SK-N-SH (cell line): Measurements from ENCODE around the gene EIF5A2. TPM values are rescaled to one million over a fixed set of nuclear protein-coding genes. Genes with fewer than 3 reads are reported as not detected.

Source experiments
- CTCF ChIA-PET: fragments of 300-600, 350-600 bp; formaldehyde crosslinking; extraction: SDS; loops from one replicate; lab custom pipeline; 2021; lab: Yijun Ruan, JAX
- POLR2A ChIA-PET: fragments of 350-600 bp; sonication (Branson Sonifier 250); formaldehyde crosslinking; extraction: SDS; loops from one replicate; lab custom pipeline; 2020; ENCODE audit warnings: antibody characterized with exemption, inconsistent platforms; lab: Yijun Ruan, JAX
- DNase-seq: peaks from one replicate; pipeline ENCODE4 v3.0.0; 2012
- H2AFZ ChIP-seq: fragments of 200-600 bp; sonication (generic); 2 replicates; pipeline ENCODE4 v1.8.1; 2016; ENCODE audit warnings: antibody characterized with exemption, mild to moderate bottlenecking, low read depth
- H3F3A ChIP-seq: fragments of 200-600 bp; sonication (generic); replicated peaks from 2 replicates; pipeline ENCODE3; 2016; ENCODE audit warnings: antibody characterized with exemption, mild to moderate bottlenecking; ENCODE audit not compliant: insufficient read depth
- H3K27ac ChIP-seq, 2 experiments: fragments of 200-500 bp in 1 of 2; fragments of 200-600 bp in 1 of 2; sonication (Bioruptor generic) in 1 of 2; sonication (generic), shearing (Covaris generic) in 1 of 2; 2 replicates each; pipeline versions ENCODE4 v1.5.1 to v1.6.1; 2014 to 2016; ENCODE audit warnings: low read depth in 2 of 2, inconsistent platforms in 1 of 2, low read length in 1 of 2, mild to moderate bottlenecking in 1 of 2, mixed read lengths in 1 of 2
- H3K27me3 ChIP-seq: fragments of 200-600 bp; sonication (generic), shearing (Covaris generic); 2 replicates; pipeline ENCODE4 v1.6.1; 2016; ENCODE audit warnings: mixed run types; ENCODE audit not compliant: insufficient read depth
- H3K36me3 ChIP-seq, 2 experiments: fragments of 200-500 bp in 1 of 2; fragments of 200-600 bp in 1 of 2; sonication (Bioruptor generic) in 1 of 2; sonication (generic) in 1 of 2; replicated peaks in 1 of 2; 2 replicates each; pipeline versions ENCODE3 to v1.5.1; 2014 to 2016; ENCODE audit warnings: low read length in 1 of 2, mild to moderate bottlenecking in 1 of 2; ENCODE audit not compliant: insufficient read depth in 2 of 2, control insufficient read depth in 1 of 2
- H3K4me1 ChIP-seq, 2 experiments: fragments of 200-500 bp in 1 of 2; fragments of 200-600 bp in 1 of 2; sonication (Bioruptor generic) in 1 of 2; sonication (generic), shearing (Covaris generic) in 1 of 2; 2 replicates each; pipeline versions ENCODE4 v1.5.1 to v1.6.1; 2014 to 2016; ENCODE audit warnings: low read depth in 1 of 2, low read length in 1 of 2, mixed run types in 1 of 2; ENCODE audit not compliant: insufficient read depth in 2 of 2, control insufficient read depth in 1 of 2
- H3K4me2 ChIP-seq: fragments of 200-600 bp; sonication (generic), shearing (Covaris generic); 2 replicates; pipeline ENCODE4 v1.6.1; 2017; ENCODE audit warnings: mixed run types
- H3K4me3 ChIP-seq, 2 experiments: fragments of 200-500 bp in 1 of 2; fragments of 200-600 bp in 1 of 2; sonication (Bioruptor generic) in 1 of 2; sonication (generic), shearing (Covaris generic) in 1 of 2; 2 replicates each; pipeline versions ENCODE4 v1.5.1 to v1.8.1; 2014 to 2016; ENCODE audit warnings: low read depth in 2 of 2, inconsistent platforms in 1 of 2, low read length in 1 of 2, mild to moderate bottlenecking in 1 of 2, mixed read lengths in 1 of 2, moderate library complexity in 1 of 2
- H3K79me2 ChIP-seq: fragments of 200-600 bp; sonication (generic); 2 replicates; pipeline ENCODE4 v1.8.1; 2017; ENCODE audit warnings: mild to moderate bottlenecking; ENCODE audit not compliant: insufficient read depth
- H3K9ac ChIP-seq: fragments of 200-600 bp; sonication (generic); 2 replicates; pipeline ENCODE4 v1.6.1; 2017; ENCODE audit warnings: mixed run types
- H3K9me2 ChIP-seq: fragments of 200-600 bp; sonication (generic); 2 replicates; pipeline ENCODE4 v1.6.1; 2017; ENCODE audit warnings: mixed run types
- H3K9me3 ChIP-seq: fragments of 200-600 bp; sonication (generic); 2 replicates; pipeline ENCODE4 v1.6.1; 2017; ENCODE audit warnings: mixed run types, mild to moderate bottlenecking, moderate library complexity
- H4K20me1 ChIP-seq: fragments of 200-600 bp; sonication (generic); 2 replicates; pipeline ENCODE4 v1.6.1; 2017; ENCODE audit warnings: mild to moderate bottlenecking, mixed run types; ENCODE audit not compliant: insufficient read depth
- CHD2 ChIP-seq: fragments of 150-350 bp; IDR thresholded peaks from 2 replicates; pipeline ENCODE4 v1.6.1; 2018; ENCODE audit warnings: low read length; ENCODE audit not compliant: partially characterized antibody
- ELF1 ChIP-seq: IDR thresholded peaks from 2 replicates; pipeline ENCODE4 v1.4.0; 2012
- EZH2phosphoT487 ChIP-seq: fragments of 200-600 bp; sonication (generic); IDR thresholded peaks from 2 replicates; pipeline ENCODE4 v1.6.1; 2017; ENCODE audit warnings: low read depth, mixed run types, mild to moderate bottlenecking, antibody characterized with exemption, moderate library complexity, borderline replicate concordance
- FOSL2 ChIP-seq: IDR thresholded peaks from 2 replicates; pipeline ENCODE4 v1.4.0; 2012; ENCODE audit warnings: low read depth, mild to moderate bottlenecking, moderate library complexity, borderline replicate concordance
- GATA2 ChIP-seq: sonication (generic); formaldehyde crosslinking; IDR thresholded peaks from 2 replicates; pipeline ENCODE4 v1.5.0; 2020; ENCODE audit warnings: mild to moderate bottlenecking, missing genetic modification reagents
- MEF2A ChIP-seq: IDR thresholded peaks from 2 replicates; pipeline ENCODE4 v1.4.0; 2012; ENCODE audit warnings: low read depth, borderline replicate concordance
- NFIC ChIP-seq: IDR thresholded peaks from 2 replicates; pipeline ENCODE4 v1.4.0; 2012; ENCODE audit warnings: borderline replicate concordance
- NRF1 ChIP-seq: IDR thresholded peaks from 2 replicates; pipeline ENCODE4 v1.6.1; 2012; ENCODE audit warnings: low read depth, mild to moderate bottlenecking, low read length
- POLR2AphosphoS5 ChIP-seq: IDR thresholded peaks from 2 replicates; pipeline ENCODE4 v1.6.1; 2012; ENCODE audit warnings: low read depth, low read length
- RAD21 ChIP-seq: IDR thresholded peaks from 2 replicates; pipeline ENCODE4 v1.6.1; 2012; ENCODE audit warnings: mild to moderate bottlenecking, low read length
- RCOR1 ChIP-seq: fragments of 150-350 bp; IDR thresholded peaks from 2 replicates; pipeline ENCODE4 v1.6.1; 2017; ENCODE audit warnings: antibody characterized with exemption, low read length
- RFX5 ChIP-seq: IDR thresholded peaks from 2 replicates; pipeline ENCODE4 v1.6.1; 2012; ENCODE audit warnings: mild to moderate bottlenecking, improper control_type of control experiment, low read length
- RXRA ChIP-seq: IDR thresholded peaks from 2 replicates; pipeline ENCODE4 v1.4.0; 2012; ENCODE audit warnings: low read depth, mild to moderate bottlenecking, borderline replicate concordance
- SIN3A ChIP-seq: IDR thresholded peaks from 2 replicates; pipeline ENCODE4 v1.6.1; 2012; ENCODE audit warnings: low read depth, mild to moderate bottlenecking, low read length, moderate library complexity, borderline replicate concordance
- SMC3 ChIP-seq: IDR thresholded peaks from 2 replicates; pipeline ENCODE4 v1.6.1; 2012; ENCODE audit warnings: low read depth, low read length, improper control_type of control experiment
- TAF1 ChIP-seq: IDR thresholded peaks from 2 replicates; pipeline ENCODE4 v1.6.1; 2012; ENCODE audit warnings: low read depth, mild to moderate bottlenecking, low read length, moderate library complexity, borderline replicate concordance
- TCF12 ChIP-seq: IDR thresholded peaks from 2 replicates; pipeline ENCODE4 v1.4.0; 2012
- WGBS: methylation state at CpG from one replicate; pipeline ENCODE4 v1.1.6; 2017; ENCODE audit warnings: low lambda C conversion rate; 5-methylcytosine and 5-hydroxymethylcytosine counted together
- polyA plus RNA-seq, 3 experiments: library from polyadenylated mRNA; depleted of rRNA; stranded (reverse); fragments of >200 nt; gene quantifications; 2 replicates each; pipeline ENCODE4 v1.2.3, GENCODE V29; 2012
- TF ChIP-seq, protein P1 (sequence below): fragments of 200-600 bp; sonication (generic); IDR thresholded peaks from 2 replicates; pipeline ENCODE4 v1.6.1; 2017; ENCODE audit warnings: antibody characterized with exemption, mild to moderate bottlenecking, moderate library complexity
- TF ChIP-seq, protein P2 (sequence below): fragments of 150-350 bp; IDR thresholded peaks from 2 replicates; pipeline ENCODE4 v1.6.1; 2017; ENCODE audit warnings: antibody characterized with exemption, low read length, low read depth, borderline replicate concordance
- TF ChIP-seq, protein P3 (sequence below): fragments of 150-350 bp; IDR thresholded peaks from 2 replicates; pipeline ENCODE4 v1.6.1; 2016; ENCODE audit warnings: mild to moderate bottlenecking, low read depth, low read length
- TF ChIP-seq, protein P4 (sequence below): IDR thresholded peaks from 2 replicates; pipeline ENCODE4 v1.4.0; 2012; ENCODE audit warnings: low read depth
- TF ChIP-seq, protein P5 (sequence below): IDR thresholded peaks from 2 replicates; pipeline ENCODE4; 2012

Gene EIF5A2
- polyA plus RNA-seq, 1 of the 3 experiments (the other 2 are of a cell fraction) = 2.7 TPM

DNA sequence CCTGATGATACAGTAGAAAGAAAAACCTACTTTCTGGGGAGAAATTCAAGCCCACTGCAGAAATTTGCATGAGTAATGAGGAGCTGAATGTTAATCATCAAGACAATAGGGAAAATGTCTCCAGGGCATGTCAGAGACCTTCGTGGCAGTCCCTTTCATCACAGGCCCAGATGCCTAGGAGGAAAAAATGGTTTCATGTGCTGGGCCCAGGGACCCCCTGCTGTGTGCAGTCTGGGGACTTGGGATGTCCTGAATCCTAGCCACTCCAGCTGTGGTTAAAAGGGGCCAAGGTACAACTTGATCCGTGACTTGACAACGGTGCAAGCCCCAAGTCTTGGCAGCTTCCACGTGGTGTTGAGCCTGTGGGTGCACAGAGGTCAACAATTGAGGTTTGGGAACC lies 10.3 kb upstream of the EIF5A2 start:
- H3K4me3 ChIP-seq = no peak overlapping the region
- H3K27me3 ChIP-seq = no peaks in the 10 kb centered on the region
- ChIA-PET POLR2A (no interaction called here), CTCF (no interaction called here)
- H3F3A ChIP-seq = no peaks in the 10 kb centered on the region
- no peak overlapping the region for H2AFZ ChIP-seq
- no peaks in the 10 kb centered on the region for H3K79me2 ChIP-seq
- H3K4me2 ChIP-seq = no peak overlapping the region
- H3K4me1 ChIP-seq = no peaks in the 10 kb centered on the region
- WGBS = 8% methylated on average over 2 of the region's 4 CpGs
- no peak for DNase-seq
- H3K36me3 ChIP-seq = no peaks in the 10 kb centered on the region
- H3K9me3 ChIP-seq = peaks cover 9% of the 10 kb centered on the region; the same call in 1 of the 2 replicates
- TF ChIP-seq, protein P1, sequence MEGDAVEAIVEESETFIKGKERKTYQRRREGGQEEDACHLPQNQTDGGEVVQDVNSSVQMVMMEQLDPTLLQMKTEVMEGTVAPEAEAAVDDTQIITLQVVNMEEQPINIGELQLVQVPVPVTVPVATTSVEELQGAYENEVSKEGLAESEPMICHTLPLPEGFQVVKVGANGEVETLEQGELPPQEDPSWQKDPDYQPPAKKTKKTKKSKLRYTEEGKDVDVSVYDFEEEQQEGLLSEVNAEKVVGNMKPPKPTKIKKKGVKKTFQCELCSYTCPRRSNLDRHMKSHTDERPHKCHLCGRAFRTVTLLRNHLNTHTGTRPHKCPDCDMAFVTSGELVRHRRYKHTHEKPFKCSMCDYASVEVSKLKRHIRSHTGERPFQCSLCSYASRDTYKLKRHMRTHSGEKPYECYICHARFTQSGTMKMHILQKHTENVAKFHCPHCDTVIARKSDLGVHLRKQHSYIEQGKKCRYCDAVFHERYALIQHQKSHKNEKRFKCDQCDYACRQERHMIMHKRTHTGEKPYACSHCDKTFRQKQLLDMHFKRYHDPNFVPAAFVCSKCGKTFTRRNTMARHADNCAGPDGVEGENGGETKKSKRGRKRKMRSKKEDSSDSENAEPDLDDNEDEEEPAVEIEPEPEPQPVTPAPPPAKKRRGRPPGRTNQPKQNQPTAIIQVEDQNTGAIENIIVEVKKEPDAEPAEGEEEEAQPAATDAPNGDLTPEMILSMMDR = no peak
- no peak for TF ChIP-seq SMC3
- no peak for TF ChIP-seq ELF1
- TF ChIP-seq, protein P2, sequence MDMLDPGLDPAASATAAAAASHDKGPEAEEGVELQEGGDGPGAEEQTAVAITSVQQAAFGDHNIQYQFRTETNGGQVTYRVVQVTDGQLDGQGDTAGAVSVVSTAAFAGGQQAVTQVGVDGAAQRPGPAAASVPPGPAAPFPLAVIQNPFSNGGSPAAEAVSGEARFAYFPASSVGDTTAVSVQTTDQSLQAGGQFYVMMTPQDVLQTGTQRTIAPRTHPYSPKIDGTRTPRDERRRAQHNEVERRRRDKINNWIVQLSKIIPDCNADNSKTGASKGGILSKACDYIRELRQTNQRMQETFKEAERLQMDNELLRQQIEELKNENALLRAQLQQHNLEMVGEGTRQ = no peak
- no peak for TF ChIP-seq EZH2phosphoT487
- TF ChIP-seq RAD21 = no peak
- TF ChIP-seq NRF1 = no peak
- H4K20me1 ChIP-seq = no peaks in the 10 kb centered on the region
- H3K9me2 ChIP-seq = no peaks in the 10 kb centered on the region
- no peak overlapping the region for H3K27ac ChIP-seq
- no peak overlapping the region for H3K9ac ChIP-seq

DNA sequence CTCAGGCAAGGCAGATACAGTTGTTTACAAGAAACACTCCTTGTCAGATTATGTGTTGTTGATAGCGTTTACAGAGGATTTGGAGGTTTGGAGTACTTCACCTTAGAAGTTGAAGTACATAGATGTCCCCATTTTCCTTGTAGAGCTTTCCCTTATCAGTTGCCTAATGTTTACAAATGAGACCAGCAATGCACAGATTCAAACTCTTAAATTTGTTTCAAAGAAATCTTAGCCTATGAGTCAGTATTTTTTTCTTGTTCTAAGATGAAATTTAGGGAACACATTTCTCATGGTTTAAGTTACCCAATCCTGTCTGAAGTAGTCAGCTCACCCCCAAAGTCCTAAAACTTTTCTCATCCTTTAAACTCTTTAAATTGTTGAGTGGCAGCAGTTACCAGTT lies 6.3 kb upstream of the EIF5A2 start:
- POLR2A ChIA-PET = no interaction called here
- peaks cover 9% of the 10 kb centered on the region; the same call in 1 of the 2 replicates for H3K9me3 ChIP-seq
- H3K9me2 ChIP-seq = no peaks in the 10 kb centered on the region
- H3F3A ChIP-seq = no peaks in the 10 kb centered on the region
- no peaks in the 10 kb centered on the region for H3K36me3 ChIP-seq
- H3K79me2 ChIP-seq = no peaks in the 10 kb centered on the region
- H3K4me2 ChIP-seq = no peak overlapping the region
- no peak overlapping the region for H2AFZ ChIP-seq
- H3K27me3 ChIP-seq = no peaks in the 10 kb centered on the region
- no peak overlapping the region for H3K9ac ChIP-seq
- no peak for DNase-seq
- CTCF ChIA-PET = no interaction called here
- no peaks in the 10 kb centered on the region for H4K20me1 ChIP-seq
- H3K4me1 ChIP-seq = no peaks in the 10 kb centered on the region
- WGBS = 25% methylated on average over 1 of the region's 1 CpG
- H3K4me3 ChIP-seq = no peak overlapping the region
- no peak overlapping the region for H3K27ac ChIP-seq
- TF ChIP-seq CHD2 (no peak), MEF2A (no peak), RAD21 (no peak), RCOR1 (no peak), POLR2AphosphoS5 (no peak), RFX5 (no peak), TAF1 (no peak), SIN3A (no peak), TCF12 (no peak), EZH2phosphoT487 (no peak), FOSL2 (no peak), SMC3 (no peak), NFIC (no peak), GATA2 (CRISPR knock-in tag) (no peak), RXRA (no peak)
- TF ChIP-seq, protein P3, sequence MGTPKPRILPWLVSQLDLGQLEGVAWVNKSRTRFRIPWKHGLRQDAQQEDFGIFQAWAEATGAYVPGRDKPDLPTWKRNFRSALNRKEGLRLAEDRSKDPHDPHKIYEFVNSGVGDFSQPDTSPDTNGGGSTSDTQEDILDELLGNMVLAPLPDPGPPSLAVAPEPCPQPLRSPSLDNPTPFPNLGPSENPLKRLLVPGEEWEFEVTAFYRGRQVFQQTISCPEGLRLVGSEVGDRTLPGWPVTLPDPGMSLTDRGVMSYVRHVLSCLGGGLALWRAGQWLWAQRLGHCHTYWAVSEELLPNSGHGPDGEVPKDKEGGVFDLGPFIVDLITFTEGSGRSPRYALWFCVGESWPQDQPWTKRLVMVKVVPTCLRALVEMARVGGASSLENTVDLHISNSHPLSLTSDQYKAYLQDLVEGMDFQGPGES = no peak
- TF ChIP-seq, protein P4, sequence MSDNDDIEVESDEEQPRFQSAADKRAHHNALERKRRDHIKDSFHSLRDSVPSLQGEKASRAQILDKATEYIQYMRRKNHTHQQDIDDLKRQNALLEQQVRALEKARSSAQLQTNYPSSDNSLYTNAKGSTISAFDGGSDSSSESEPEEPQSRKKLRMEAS = no peak
- TF ChIP-seq, protein P1 = no peak
- TF ChIP-seq, protein P5, sequence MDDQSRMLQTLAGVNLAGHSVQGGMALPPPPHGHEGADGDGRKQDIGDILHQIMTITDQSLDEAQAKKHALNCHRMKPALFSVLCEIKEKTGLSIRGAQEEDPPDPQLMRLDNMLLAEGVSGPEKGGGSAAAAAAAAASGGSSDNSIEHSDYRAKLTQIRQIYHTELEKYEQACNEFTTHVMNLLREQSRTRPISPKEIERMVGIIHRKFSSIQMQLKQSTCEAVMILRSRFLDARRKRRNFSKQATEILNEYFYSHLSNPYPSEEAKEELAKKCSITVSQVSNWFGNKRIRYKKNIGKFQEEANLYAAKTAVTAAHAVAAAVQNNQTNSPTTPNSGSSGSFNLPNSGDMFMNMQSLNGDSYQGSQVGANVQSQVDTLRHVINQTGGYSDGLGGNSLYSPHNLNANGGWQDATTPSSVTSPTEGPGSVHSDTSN = no peak
